Measurements from ENCODE around the gene CCSER1.
"Not testable (repeated sequence)": the region's sequence is repeated elsewhere in the genome, so short reads cannot be mapped to it uniquely, and the experiment has no call there.

CCSER1 gene

GRCh38 chr4:91622925-91623602 lies 1495.9 kb downstream of the CCSER1 start:
- no peak overlapping the region for H3K4ac ChIP-seq (ENCODE audit: low read length)
- no peak overlapping the region for H4K91ac ChIP-seq (ENCODE audit: low read depth, low read length, poor library complexity)
- H3K4me3 ChIP-seq (ENCODE audit: low read length in 2 of 2) = no peak overlapping the region
- H4K8ac ChIP-seq (ENCODE audit: low read depth, low read length) = no peak overlapping the region
- no peak overlapping the region for H3K14ac ChIP-seq (ENCODE audit: low read length)
- H3K36me3 ChIP-seq (replicated peaks in 1 of 2; ENCODE audit: control insufficient read depth in 2 of 2, insufficient read depth in 2 of 2, low read length in 2 of 2) = no peaks in the 10 kb centered on the region
- H2AFZ ChIP-seq (ENCODE audit: low read length) = no peak overlapping the region
- no peaks in the 10 kb centered on the region for H3K4me1 ChIP-seq (ENCODE audit: control insufficient read depth in 2 of 2, insufficient read depth in 1 of 2, low read depth in 1 of 2, low read length in 2 of 2)
- no peak overlapping the region for H2AK5ac ChIP-seq (ENCODE audit: low read depth, low read length)
- no peak overlapping the region for H3K18ac ChIP-seq (ENCODE audit: low read length)
- H2BK15ac ChIP-seq (ENCODE audit: low read length) = no peak overlapping the region
- H3K4me2 ChIP-seq (ENCODE audit: insufficient read depth, low read length, poor library complexity, severe bottlenecking) = no peak overlapping the region
- H2BK120ac ChIP-seq (ENCODE audit: low read depth, low read length) = no peak overlapping the region
- no peak overlapping the region for H3K9ac ChIP-seq (ENCODE audit: low read depth, low read length, poor library complexity)
- no peak overlapping the region for H2BK12ac ChIP-seq (ENCODE audit: low read length)
- no peaks in the 10 kb centered on the region for H3K79me1 ChIP-seq (ENCODE audit: low read depth, low read length)
- H2BK5ac ChIP-seq (ENCODE audit: low read length) = no peak overlapping the region
- H3K23ac ChIP-seq (ENCODE audit: low read depth, low read length, poor library complexity) = no peak overlapping the region
- no peaks in the 10 kb centered on the region for H3K27me3 ChIP-seq (ENCODE audit: control insufficient read depth in 3 of 3, insufficient read depth in 3 of 3, low read depth in 1 of 3, low read length in 3 of 3)
- H3K9me3 ChIP-seq (replicated peaks in 1 of 2; ENCODE audit: control insufficient read depth in 2 of 2, insufficient read depth in 1 of 2, low read depth in 1 of 2, low read length in 2 of 2) = no peaks in the 10 kb centered on the region
- no CpG with 5 or more reads among the region's 3 CpGs for WGBS, 2 donors (ENCODE audit: extremely low coverage in 2 of 2, insufficient read length in 2 of 2, insufficient replicate concordance in 1 of 2)
- no peak overlapping the region for H3K27ac ChIP-seq (replicated peaks; ENCODE audit: low read length)
- no peak for DNase-seq (ENCODE audit: low spot score)

GRCh38 chr4:91623603-91623967 lies 1496.4 kb downstream of the CCSER1 start:
- H2AK5ac ChIP-seq (ENCODE audit: low read depth, low read length); H3K14ac ChIP-seq (ENCODE audit: low read length); H2BK12ac ChIP-seq (ENCODE audit: low read length); H2AFZ ChIP-seq (ENCODE audit: low read length); H3K9ac ChIP-seq (ENCODE audit: low read depth, low read length, poor library complexity); H3K4me2 ChIP-seq (ENCODE audit: insufficient read depth, low read length, poor library complexity, severe bottlenecking); H3K4me3 ChIP-seq (ENCODE audit: low read length in 2 of 2); H3K36me3 ChIP-seq (replicated peaks in 1 of 2; ENCODE audit: control insufficient read depth in 2 of 2, insufficient read depth in 2 of 2, low read length in 2 of 2); H3K79me1 ChIP-seq (ENCODE audit: low read depth, low read length); H2BK120ac ChIP-seq (ENCODE audit: low read depth, low read length); H3K9me3 ChIP-seq (replicated peaks in 1 of 2; ENCODE audit: control insufficient read depth in 2 of 2, insufficient read depth in 1 of 2, low read depth in 1 of 2, low read length in 2 of 2); H3K4me1 ChIP-seq (ENCODE audit: control insufficient read depth in 2 of 2, insufficient read depth in 1 of 2, low read depth in 1 of 2, low read length in 2 of 2); H4K91ac ChIP-seq (ENCODE audit: low read depth, low read length, poor library complexity); H2BK15ac ChIP-seq (ENCODE audit: low read length); H2BK5ac ChIP-seq (ENCODE audit: low read length); DNase-seq (ENCODE audit: low spot score); H3K4ac ChIP-seq (ENCODE audit: low read length); H3K27me3 ChIP-seq (ENCODE audit: control insufficient read depth in 3 of 3, insufficient read depth in 3 of 3, low read depth in 1 of 3, low read length in 3 of 3); H3K27ac ChIP-seq (replicated peaks; ENCODE audit: low read length); H3K18ac ChIP-seq (ENCODE audit: low read length); H3K23ac ChIP-seq (ENCODE audit: low read depth, low read length, poor library complexity); H4K8ac ChIP-seq (ENCODE audit: low read depth, low read length): not testable (repeated sequence)
- WGBS, 2 donors (ENCODE audit: extremely low coverage in 2 of 2, insufficient read length in 2 of 2, insufficient replicate concordance in 1 of 2) = no CpG with 5 or more reads among the region's 4 CpGs

- no peak overlapping the region for H2AK5ac ChIP-seq (ENCODE audit: low read depth, low read length)
- H2BK15ac ChIP-seq (ENCODE audit: low read length) = no peak overlapping the region
- H3K9me3 ChIP-seq (replicated peaks in 1 of 2; ENCODE audit: control insufficient read depth in 2 of 2, insufficient read depth in 1 of 2, low read depth in 1 of 2, low read length in 2 of 2) = no peaks in the 10 kb centered on the region
- H2BK12ac ChIP-seq (ENCODE audit: low read length) = no peak overlapping the region
- H3K4ac ChIP-seq (ENCODE audit: low read length) = no peak overlapping the region
- no peak overlapping the region for H3K27ac ChIP-seq (replicated peaks; ENCODE audit: low read length)
- H3K4me2 ChIP-seq (ENCODE audit: insufficient read depth, low read length, poor library complexity, severe bottlenecking) = no peak overlapping the region
- no peak overlapping the region for H3K9ac ChIP-seq (ENCODE audit: low read depth, low read length, poor library complexity)
- no peak overlapping the region for H3K14ac ChIP-seq (ENCODE audit: low read length)
- no peak overlapping the region for H4K8ac ChIP-seq (ENCODE audit: low read depth, low read length)
- no CpG with 5 or more reads among the region's 1 CpG for WGBS, 2 donors (ENCODE audit: extremely low coverage in 2 of 2, insufficient read length in 2 of 2, insufficient replicate concordance in 1 of 2)
- H3K79me1 ChIP-seq (ENCODE audit: low read depth, low read length) = no peaks in the 10 kb centered on the region
- H3K18ac ChIP-seq (ENCODE audit: low read length) = no peak overlapping the region
- H3K23ac ChIP-seq (ENCODE audit: low read depth, low read length, poor library complexity) = no peak overlapping the region
- no peak overlapping the region for H2AFZ ChIP-seq (ENCODE audit: low read length)
- no peaks in the 10 kb centered on the region for H3K4me1 ChIP-seq (ENCODE audit: control insufficient read depth in 2 of 2, insufficient read depth in 1 of 2, low read depth in 1 of 2, low read length in 2 of 2)
- no peak overlapping the region for H3K4me3 ChIP-seq (ENCODE audit: low read length in 2 of 2)
- H3K27me3 ChIP-seq (ENCODE audit: control insufficient read depth in 3 of 3, insufficient read depth in 3 of 3, low read depth in 1 of 3, low read length in 3 of 3) = no peaks in the 10 kb centered on the region
- H2BK120ac ChIP-seq (ENCODE audit: low read depth, low read length) = no peak overlapping the region
- no peaks in the 10 kb centered on the region for H3K36me3 ChIP-seq (replicated peaks in 1 of 2; ENCODE audit: control insufficient read depth in 2 of 2, insufficient read depth in 2 of 2, low read length in 2 of 2)
- no peak overlapping the region for H2BK5ac ChIP-seq (ENCODE audit: low read length)
- no peak for DNase-seq (ENCODE audit: low spot score)
- no peak overlapping the region for H4K91ac ChIP-seq (ENCODE audit: low read depth, low read length, poor library complexity)
Observed at GRCh38 chr4:91630054-91630453, 1502.9 kb downstream of the CCSER1 start.

GRCh38 chr4:91630764-91631163 lies 1503.6 kb downstream of the CCSER1 start:
- Histone ChIP-seq H2AFZ (ENCODE audit: low read length) (no peak overlapping the region), H3K14ac (ENCODE audit: low read length) (no peak overlapping the region), H2BK120ac (ENCODE audit: low read depth, low read length) (no peak overlapping the region), H4K91ac (ENCODE audit: low read depth, low read length, poor library complexity) (no peak overlapping the region), H3K27ac (replicated peaks; ENCODE audit: low read length) (no peak overlapping the region), H3K36me3 (replicated peaks in 1 of 2; ENCODE audit: control insufficient read depth in 2 of 2, insufficient read depth in 2 of 2, low read length in 2 of 2) (no peaks in the 10 kb centered on the region), H3K4me3 (ENCODE audit: low read length in 2 of 2) (no peak overlapping the region), H2BK12ac (ENCODE audit: low read length) (no peak overlapping the region), H3K79me1 (ENCODE audit: low read depth, low read length) (no peaks in the 10 kb centered on the region), H3K4ac (ENCODE audit: low read length) (no peak overlapping the region), H3K18ac (ENCODE audit: low read length) (no peak overlapping the region), H4K8ac (ENCODE audit: low read depth, low read length) (no peak overlapping the region), H3K4me2 (ENCODE audit: insufficient read depth, low read length, poor library complexity, severe bottlenecking) (no peak overlapping the region), H2BK5ac (ENCODE audit: low read length) (no peak overlapping the region), H2BK15ac (ENCODE audit: low read length) (no peak overlapping the region), H3K9ac (ENCODE audit: low read depth, low read length, poor library complexity) (no peak overlapping the region), H3K27me3 (ENCODE audit: control insufficient read depth in 3 of 3, insufficient read depth in 3 of 3, low read depth in 1 of 3, low read length in 3 of 3) (no peaks in the 10 kb centered on the region), H3K9me3 (replicated peaks in 1 of 2; ENCODE audit: control insufficient read depth in 2 of 2, insufficient read depth in 1 of 2, low read depth in 1 of 2, low read length in 2 of 2) (no peaks in the 10 kb centered on the region), H3K4me1 (ENCODE audit: control insufficient read depth in 2 of 2, insufficient read depth in 1 of 2, low read depth in 1 of 2, low read length in 2 of 2) (no peaks in the 10 kb centered on the region), H3K23ac (ENCODE audit: low read depth, low read length, poor library complexity) (no peak overlapping the region), H2AK5ac (ENCODE audit: low read depth, low read length) (no peak overlapping the region)
- DNase-seq (ENCODE audit: low spot score) = no peak
